ENCODE results near the gene PABPC1L. TPM values are rescaled to one million over a fixed set of nuclear protein-coding genes. Genes with fewer than 3 reads are reported as not detected.

The PABPC1L gene
- total and polyA plus RNA-seq, 2 of the 13 experiments (the other 11 are each of a cell fraction or from before 2014, with no cell fraction given): 30.8 to 252 TPM

DNA sequence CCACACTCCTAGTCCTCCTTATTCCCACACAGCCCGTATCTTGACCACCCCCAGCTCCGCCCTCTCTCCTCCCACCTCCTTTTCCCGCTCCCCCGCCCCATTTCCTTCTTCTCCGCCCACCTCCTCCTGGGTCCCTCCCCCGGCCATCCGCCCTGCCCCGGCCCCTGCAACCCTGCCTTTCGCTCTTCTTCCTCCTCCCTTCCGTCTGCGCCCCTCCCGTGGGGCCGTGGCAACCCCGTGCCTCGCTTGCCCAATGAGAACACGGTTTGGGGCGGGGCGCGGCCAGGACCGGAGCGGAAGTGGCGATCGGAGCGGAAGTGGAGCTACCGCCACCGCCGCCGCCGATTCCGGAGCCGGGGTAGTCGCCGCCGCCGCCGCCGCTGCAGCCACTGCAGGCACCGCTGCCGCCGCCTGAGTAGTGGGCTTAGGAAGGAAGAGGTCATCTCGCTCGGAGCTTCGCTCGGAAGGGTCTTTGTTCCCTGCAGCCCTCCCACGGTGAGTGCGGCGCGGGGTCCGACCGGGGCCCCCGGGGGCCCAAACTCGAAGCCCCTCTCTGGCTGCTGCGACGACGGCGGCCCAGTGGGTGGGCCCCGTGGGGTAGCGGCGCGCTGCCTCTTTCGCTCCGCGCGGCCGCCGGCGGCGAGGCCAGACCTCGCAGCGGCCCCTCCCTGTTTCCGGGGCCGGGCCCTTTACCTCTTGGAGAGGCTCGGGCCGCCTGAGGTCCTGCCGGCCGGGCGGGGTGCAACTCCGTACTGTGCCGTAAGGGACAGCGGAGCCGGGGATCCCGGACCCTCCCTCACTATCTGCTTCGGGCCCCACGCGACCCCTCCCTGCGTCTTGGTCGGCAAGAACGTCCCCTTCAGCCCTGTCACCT, 24.2 kb upstream of the PABPC1L start, which contains the start of gene YWHAB (continued):
- TF ChIP-seq HDAC2 (CRISPR knock-in tag; IDR thresholded peaks at IDR 0.05) (peak; percentile 86), TAF1 (CRISPR knock-in tag; IDR thresholded peaks at IDR 0.05) (peak; percentile 93), ZNF792 (CRISPR knock-in tag; IDR thresholded peaks at IDR 0.05) (peak; percentile 85), TCF7L2 (IDR thresholded peaks at IDR 0.05; ENCODE audit: low read depth, low read length) (no peak), MLLT10 (CRISPR knock-in tag; IDR thresholded peaks at IDR 0.05) (no peak), MATR3 (CRISPR knock-in tag; IDR thresholded peaks at IDR 0.05) (no peak), PAWR (CRISPR knock-in tag; IDR thresholded peaks at IDR 0.05; ENCODE audit: borderline replicate concordance) (no peak), MZF1 (CRISPR knock-in tag; IDR thresholded peaks at IDR 0.05; ENCODE audit: borderline replicate concordance) (no peak), MED8 (CRISPR knock-in tag; IDR thresholded peaks at IDR 0.05; ENCODE audit: insufficient replicate concordance) (no peak), GATA4 (IDR thresholded peaks at IDR 0.05; ENCODE audit: borderline replicate concordance, low read depth) (0 out of 2 replicates have a peak, but pooled peaks have one; percentile 17), DPF2 (CRISPR knock-in tag; IDR thresholded peaks at IDR 0.05; ENCODE audit: borderline replicate concordance, low read depth) (no peak), ZNF563 (CRISPR knock-in tag; IDR thresholded peaks at IDR 0.05) (peak; percentile 49; the same call in 1 of the 2 replicates), FOXC1 (CRISPR knock-in tag; IDR thresholded peaks at IDR 0.05; ENCODE audit: borderline replicate concordance) (peak; percentile 83), ATAD3A (CRISPR knock-in tag; IDR thresholded peaks at IDR 0.05) (no peak), CBFB (CRISPR knock-in tag; IDR thresholded peaks at IDR 0.05) (peak; percentile 81; the same call in 1 of the 2 replicates), SMC3 (IDR thresholded peaks at IDR 0.05; ENCODE audit: low read length) (no peak)
- TF ChIP-seq, protein P1, sequence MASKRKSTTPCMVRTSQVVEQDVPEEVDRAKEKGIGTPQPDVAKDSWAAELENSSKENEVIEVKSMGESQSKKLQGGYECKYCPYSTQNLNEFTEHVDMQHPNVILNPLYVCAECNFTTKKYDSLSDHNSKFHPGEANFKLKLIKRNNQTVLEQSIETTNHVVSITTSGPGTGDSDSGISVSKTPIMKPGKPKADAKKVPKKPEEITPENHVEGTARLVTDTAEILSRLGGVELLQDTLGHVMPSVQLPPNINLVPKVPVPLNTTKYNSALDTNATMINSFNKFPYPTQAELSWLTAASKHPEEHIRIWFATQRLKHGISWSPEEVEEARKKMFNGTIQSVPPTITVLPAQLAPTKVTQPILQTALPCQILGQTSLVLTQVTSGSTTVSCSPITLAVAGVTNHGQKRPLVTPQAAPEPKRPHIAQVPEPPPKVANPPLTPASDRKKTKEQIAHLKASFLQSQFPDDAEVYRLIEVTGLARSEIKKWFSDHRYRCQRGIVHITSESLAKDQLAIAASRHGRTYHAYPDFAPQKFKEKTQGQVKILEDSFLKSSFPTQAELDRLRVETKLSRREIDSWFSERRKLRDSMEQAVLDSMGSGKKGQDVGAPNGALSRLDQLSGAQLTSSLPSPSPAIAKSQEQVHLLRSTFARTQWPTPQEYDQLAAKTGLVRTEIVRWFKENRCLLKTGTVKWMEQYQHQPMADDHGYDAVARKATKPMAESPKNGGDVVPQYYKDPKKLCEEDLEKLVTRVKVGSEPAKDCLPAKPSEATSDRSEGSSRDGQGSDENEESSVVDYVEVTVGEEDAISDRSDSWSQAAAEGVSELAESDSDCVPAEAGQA (IDR thresholded peaks at IDR 0.05; ENCODE audit: low read depth): peak; percentile 54; the same call in 1 of the 2 replicates
- TF ChIP-seq, protein P1 (CRISPR knock-in tag; IDR thresholded peaks at IDR 0.05; ENCODE audit: borderline replicate concordance): peak; percentile 14; the same call in 1 of the 2 replicates
- TF ChIP-seq, protein P2, sequence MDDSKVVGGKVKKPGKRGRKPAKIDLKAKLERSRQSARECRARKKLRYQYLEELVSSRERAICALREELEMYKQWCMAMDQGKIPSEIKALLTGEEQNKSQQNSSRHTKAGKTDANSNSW (CRISPR knock-in tag; IDR thresholded peaks at IDR 0.05; ENCODE audit: borderline replicate concordance): no peak
- TF ChIP-seq, protein P3, sequence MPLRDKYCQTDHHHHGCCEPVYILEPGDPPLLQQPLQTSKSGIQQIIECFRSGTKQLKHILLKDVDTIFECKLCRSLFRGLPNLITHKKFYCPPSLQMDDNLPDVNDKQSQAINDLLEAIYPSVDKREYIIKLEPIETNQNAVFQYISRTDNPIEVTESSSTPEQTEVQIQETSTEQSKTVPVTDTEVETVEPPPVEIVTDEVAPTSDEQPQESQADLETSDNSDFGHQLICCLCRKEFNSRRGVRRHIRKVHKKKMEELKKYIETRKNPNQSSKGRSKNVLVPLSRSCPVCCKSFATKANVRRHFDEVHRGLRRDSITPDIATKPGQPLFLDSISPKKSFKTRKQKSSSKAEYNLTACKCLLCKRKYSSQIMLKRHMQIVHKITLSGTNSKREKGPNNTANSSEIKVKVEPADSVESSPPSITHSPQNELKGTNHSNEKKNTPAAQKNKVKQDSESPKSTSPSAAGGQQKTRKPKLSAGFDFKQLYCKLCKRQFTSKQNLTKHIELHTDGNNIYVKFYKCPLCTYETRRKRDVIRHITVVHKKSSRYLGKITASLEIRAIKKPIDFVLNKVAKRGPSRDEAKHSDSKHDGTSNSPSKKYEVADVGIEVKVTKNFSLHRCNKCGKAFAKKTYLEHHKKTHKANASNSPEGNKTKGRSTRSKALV (CRISPR knock-in tag; IDR thresholded peaks at IDR 0.05): no peak; the same call in 1 of the 2 replicates

Measured in HepG2 (cell line).